Tibial artery (tissue), 4 donors: ENCODE measurements around the gene ASIC1.

Experiments
- DNase-seq, 2 donors: peaks; one replicate each; pipeline ENCODE4 v3.0.0-alpha.2; 2019
- H3K27ac ChIP-seq, 2 donors: fragments of 200-600 bp; sonication (generic) in 1 of 2; 1 replicate in 1 of 2; 2 replicates in 1 of 2; pipeline ENCODE4 v1.5.1; 2018 to 2019; ENCODE audit warnings: mild to moderate bottlenecking in 1 of 2
- H3K27me3 ChIP-seq, 2 donors: fragments of 200-600 bp; sonication (generic) in 1 of 2; one replicate each; pipeline versions ENCODE4 v1.5.1 to v1.6.0; 2016 to 2019
- H3K36me3 ChIP-seq, 3 donors: fragments of 200-600 bp; sonication (generic) in 2 of 3; one replicate each; pipeline ENCODE4 v1.5.1; 2016 to 2019; ENCODE audit warnings: mild to moderate bottlenecking in 2 of 3
- H3K4me1 ChIP-seq, 4 donors: fragments of 200-600 bp; sonication (generic) in 2 of 4; 1 replicate in 3 of 4; 2 replicates in 1 of 4; pipeline ENCODE4 v1.5.1; 2016 to 2019
- H3K4me3 ChIP-seq, 2 donors: fragments of 200-600 bp; sonication (generic) in 1 of 2; 1 replicate in 1 of 2; 2 replicates in 1 of 2; pipeline ENCODE4 v1.5.1; 2018 to 2019; ENCODE audit warnings: mild to moderate bottlenecking in 2 of 2
- H3K9me3 ChIP-seq, 3 donors: fragments of 200-600 bp; sonication (generic) in 1 of 3; one replicate each; pipeline ENCODE4 v1.5.1; 2016 to 2019
- intact Hi-C: fragments of 100-400 bp; cut with DNase I; formaldehyde crosslinking; loops from one replicate; pipeline ENCODE4 v1.15.0; 2023; ENCODE audit warnings: low total_unique reads
- TF ChIP-seq, protein P1 (sequence below), 2 experiments: fragments of 200-600 bp in 1 of 2; fragments of 450-650 bp in 1 of 2; IDR thresholded peaks; one replicate each; pipeline ENCODE4 v1.5.1; 2017 to 2019; ENCODE audit warnings: antibody characterized with exemption in 2 of 2, mild to moderate bottlenecking in 1 of 2, moderate library complexity in 1 of 2

The ASIC1 gene

DNA sequence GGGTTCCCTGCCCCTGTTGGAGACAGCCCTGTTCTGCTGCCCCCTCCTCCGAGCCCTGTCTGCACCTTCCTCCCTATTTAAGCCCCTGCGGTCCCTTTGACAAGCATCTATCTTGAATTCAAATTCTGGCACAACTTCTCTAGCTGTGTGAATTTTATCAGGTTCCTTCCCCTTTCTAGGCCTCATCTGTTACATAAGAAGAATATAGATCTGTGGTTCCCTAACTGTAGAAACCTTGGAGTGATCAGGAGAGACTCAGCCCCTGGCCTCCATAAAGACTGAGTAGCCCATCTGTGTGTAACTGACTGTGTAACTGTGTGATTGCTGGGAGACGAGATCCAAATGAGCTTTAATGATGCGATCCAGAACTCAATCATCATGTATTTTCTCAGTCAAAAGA lies 19.1 kb upstream of the ASIC1 start:
- H3K4me3 ChIP-seq = no peak overlapping the region
- H3K9me3 ChIP-seq = no peaks in the 10 kb centered on the region
- no peaks in the 10 kb centered on the region for H3K4me1 ChIP-seq
- DNase-seq = no peak
- TF ChIP-seq, protein P1, sequence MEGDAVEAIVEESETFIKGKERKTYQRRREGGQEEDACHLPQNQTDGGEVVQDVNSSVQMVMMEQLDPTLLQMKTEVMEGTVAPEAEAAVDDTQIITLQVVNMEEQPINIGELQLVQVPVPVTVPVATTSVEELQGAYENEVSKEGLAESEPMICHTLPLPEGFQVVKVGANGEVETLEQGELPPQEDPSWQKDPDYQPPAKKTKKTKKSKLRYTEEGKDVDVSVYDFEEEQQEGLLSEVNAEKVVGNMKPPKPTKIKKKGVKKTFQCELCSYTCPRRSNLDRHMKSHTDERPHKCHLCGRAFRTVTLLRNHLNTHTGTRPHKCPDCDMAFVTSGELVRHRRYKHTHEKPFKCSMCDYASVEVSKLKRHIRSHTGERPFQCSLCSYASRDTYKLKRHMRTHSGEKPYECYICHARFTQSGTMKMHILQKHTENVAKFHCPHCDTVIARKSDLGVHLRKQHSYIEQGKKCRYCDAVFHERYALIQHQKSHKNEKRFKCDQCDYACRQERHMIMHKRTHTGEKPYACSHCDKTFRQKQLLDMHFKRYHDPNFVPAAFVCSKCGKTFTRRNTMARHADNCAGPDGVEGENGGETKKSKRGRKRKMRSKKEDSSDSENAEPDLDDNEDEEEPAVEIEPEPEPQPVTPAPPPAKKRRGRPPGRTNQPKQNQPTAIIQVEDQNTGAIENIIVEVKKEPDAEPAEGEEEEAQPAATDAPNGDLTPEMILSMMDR (IDR thresholded peaks at IDR 0.05) = no peak
- no peak overlapping the region for H3K27ac ChIP-seq
- H3K27me3 ChIP-seq = peaks cover 0 to 9% of the 10 kb centered on the region in 2 donors
- intact Hi-C loops = no loop called here
- H3K36me3 ChIP-seq = no peaks in the 10 kb centered on the region

DNA sequence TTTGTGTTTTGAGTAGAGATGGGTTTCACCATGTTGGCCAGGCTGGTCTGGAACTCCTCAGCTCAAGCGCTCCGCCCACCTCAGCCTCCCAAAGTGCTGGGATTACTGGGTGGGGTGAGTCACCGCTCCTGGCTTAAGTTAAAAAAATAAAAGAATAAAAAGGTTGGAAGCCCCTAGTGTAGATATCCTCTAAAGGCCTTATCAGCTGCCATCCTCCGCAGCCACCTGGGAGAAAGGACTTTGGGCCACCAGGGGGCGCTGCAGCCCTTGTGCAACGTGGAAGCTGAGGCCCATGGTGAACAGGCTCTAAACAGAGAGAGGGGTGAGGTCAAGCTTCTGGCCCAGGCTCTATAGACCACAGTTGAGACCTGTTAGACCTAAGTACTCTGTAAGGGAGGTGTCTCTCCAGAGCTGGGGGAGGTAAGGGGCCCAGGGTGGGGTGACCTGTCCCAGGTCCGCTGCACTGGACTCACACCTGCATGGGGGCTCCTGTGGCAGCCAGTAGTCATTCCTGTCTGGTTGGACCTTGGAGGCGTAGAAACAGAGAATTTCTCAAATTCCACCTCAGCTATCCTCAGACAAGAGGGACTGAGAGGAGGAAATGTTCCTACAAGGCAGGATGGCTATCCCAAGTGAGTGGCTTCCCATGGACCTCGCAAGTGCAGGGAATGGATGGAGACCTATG lies 18.1 kb upstream of the ASIC1 start:
- Histone ChIP-seq H3K4me1 (no peaks in the 10 kb centered on the region), H3K27me3 (peaks cover 0 to 9% of the 10 kb centered on the region in 2 donors), H3K36me3 (no peaks in the 10 kb centered on the region), H3K9me3 (no peaks in the 10 kb centered on the region), H3K4me3 (no peak overlapping the region), H3K27ac (no peak overlapping the region)
- DNase-seq = peak; percentile 85 to 90
- intact Hi-C loops = loop anchor here (1.0 kb wide), 1 partner anchor 31 kb away; no protein-coding TSS in a partner anchor
- TF ChIP-seq, protein P1 (IDR thresholded peaks at IDR 0.05) = peak; percentile 78 to 88

DNA sequence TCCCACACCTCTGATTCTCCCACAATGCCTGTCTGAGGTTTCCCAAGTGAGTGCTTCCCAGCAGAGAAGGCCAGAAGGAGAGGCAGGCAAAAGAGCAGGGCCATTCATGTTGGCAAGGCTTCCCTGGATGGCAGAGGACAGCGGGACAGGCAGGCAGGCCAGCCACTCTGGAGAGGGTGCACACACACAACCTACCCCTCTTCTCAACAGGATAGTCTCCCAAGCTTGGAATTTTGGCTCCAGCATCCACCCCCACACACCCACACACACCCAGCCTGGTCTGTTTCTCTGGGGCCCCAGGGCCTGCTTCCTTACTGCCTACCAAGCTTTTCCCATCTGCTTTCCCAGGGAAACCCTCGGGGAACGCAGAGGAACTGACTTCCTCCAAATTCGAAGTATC lies 16.7 kb upstream of the ASIC1 start:
- TF ChIP-seq, protein P1 (IDR thresholded peaks at IDR 0.05) = no peak
- no peaks in the 10 kb centered on the region for H3K36me3 ChIP-seq
- intact Hi-C loops = no loop called here
- no peaks in the 10 kb centered on the region for H3K4me1 ChIP-seq
- H3K27me3 ChIP-seq = peaks cover 0 to 9% of the 10 kb centered on the region in 2 donors
- no peaks in the 10 kb centered on the region for H3K9me3 ChIP-seq
- peak in 1 of 2 donors; percentile 44 for DNase-seq
- H3K4me3 ChIP-seq = no peak overlapping the region
- H3K27ac ChIP-seq = no peak overlapping the region

GRCh38 chr12:50041062-50041860 lies 16.1 kb upstream of the ASIC1 start:
- Histone ChIP-seq H3K4me3 (no peak overlapping the region), H3K27me3 (peaks cover 0 to 7% of the 10 kb centered on the region in 2 donors), H3K9me3 (no peaks in the 10 kb centered on the region), H3K36me3 (no peaks in the 10 kb centered on the region), H3K27ac (no peak overlapping the region), H3K4me1 (no peaks in the 10 kb centered on the region)
- intact Hi-C loops = no loop called here
- DNase-seq = peak in 1 of 2 donors; percentile 53
- TF ChIP-seq, protein P1 (IDR thresholded peaks at IDR 0.05) = no peak

- Histone ChIP-seq H3K36me3 (no peaks in the 10 kb centered on the region), H3K27ac (no peak overlapping the region), H3K4me1 (no peaks in the 10 kb centered on the region), H3K27me3 (peaks cover 0 to 2% of the 10 kb centered on the region in 2 donors), H3K9me3 (no peaks in the 10 kb centered on the region), H3K4me3 (no peak overlapping the region)
- TF ChIP-seq, protein P1 (IDR thresholded peaks at IDR 0.05) = no peak
- intact Hi-C loops = no loop called here
- peak in 1 of 2 donors; percentile 16 for DNase-seq
Observed at GRCh38 chr12:50041962-50042361, 15.4 kb upstream of the ASIC1 start.
